ENCODE results near the gene FAM83D. TPM values are rescaled to one million over a fixed set of nuclear protein-coding genes. Genes with fewer than 3 reads are reported as not detected.

Gene FAM83D
- polyA plus RNA-seq, 1 donor from 2014 or later = 0.48 TPM

GRCh38 chr20:38894091-38894847 is 31.9 kb upstream of the FAM83D start:
- H3K4me3 ChIP-seq (ENCODE audit: low read length) = no peak overlapping the region
- H3K79me2 ChIP-seq (replicated peaks; ENCODE audit: insufficient read depth, low read length) = no peaks in the 10 kb centered on the region
- H3F3A ChIP-seq (ENCODE audit: insufficient read depth, low read length, poor library complexity, severe bottlenecking) = no peaks in the 10 kb centered on the region
- H3K9me3 ChIP-seq (ENCODE audit: low read length) = no peaks in the 10 kb centered on the region
- H3K27ac ChIP-seq (ENCODE audit: low read length) = no peak overlapping the region
- H4K20me1 ChIP-seq (ENCODE audit: insufficient read depth) = no peaks in the 10 kb centered on the region
- TF ChIP-seq, protein P1, sequence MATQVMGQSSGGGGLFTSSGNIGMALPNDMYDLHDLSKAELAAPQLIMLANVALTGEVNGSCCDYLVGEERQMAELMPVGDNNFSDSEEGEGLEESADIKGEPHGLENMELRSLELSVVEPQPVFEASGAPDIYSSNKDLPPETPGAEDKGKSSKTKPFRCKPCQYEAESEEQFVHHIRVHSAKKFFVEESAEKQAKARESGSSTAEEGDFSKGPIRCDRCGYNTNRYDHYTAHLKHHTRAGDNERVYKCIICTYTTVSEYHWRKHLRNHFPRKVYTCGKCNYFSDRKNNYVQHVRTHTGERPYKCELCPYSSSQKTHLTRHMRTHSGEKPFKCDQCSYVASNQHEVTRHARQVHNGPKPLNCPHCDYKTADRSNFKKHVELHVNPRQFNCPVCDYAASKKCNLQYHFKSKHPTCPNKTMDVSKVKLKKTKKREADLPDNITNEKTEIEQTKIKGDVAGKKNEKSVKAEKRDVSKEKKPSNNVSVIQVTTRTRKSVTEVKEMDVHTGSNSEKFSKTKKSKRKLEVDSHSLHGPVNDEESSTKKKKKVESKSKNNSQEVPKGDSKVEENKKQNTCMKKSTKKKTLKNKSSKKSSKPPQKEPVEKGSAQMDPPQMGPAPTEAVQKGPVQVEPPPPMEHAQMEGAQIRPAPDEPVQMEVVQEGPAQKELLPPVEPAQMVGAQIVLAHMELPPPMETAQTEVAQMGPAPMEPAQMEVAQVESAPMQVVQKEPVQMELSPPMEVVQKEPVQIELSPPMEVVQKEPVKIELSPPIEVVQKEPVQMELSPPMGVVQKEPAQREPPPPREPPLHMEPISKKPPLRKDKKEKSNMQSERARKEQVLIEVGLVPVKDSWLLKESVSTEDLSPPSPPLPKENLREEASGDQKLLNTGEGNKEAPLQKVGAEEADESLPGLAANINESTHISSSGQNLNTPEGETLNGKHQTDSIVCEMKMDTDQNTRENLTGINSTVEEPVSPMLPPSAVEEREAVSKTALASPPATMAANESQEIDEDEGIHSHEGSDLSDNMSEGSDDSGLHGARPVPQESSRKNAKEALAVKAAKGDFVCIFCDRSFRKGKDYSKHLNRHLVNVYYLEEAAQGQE (IDR thresholded peaks at IDR 0.05; ENCODE audit: borderline replicate concordance) = no peak
- TF ChIP-seq CTCF (IDR thresholded peaks at IDR 0.05; ENCODE audit: poor library complexity, severe bottlenecking) = no peak
- TF ChIP-seq TAF1 (IDR thresholded peaks at IDR 0.05; ENCODE audit: low read depth) = no peak
- no peak for TF ChIP-seq MXI1 (conservative IDR thresholded peaks at IDR 0.05; ENCODE audit: poor library complexity, severe bottlenecking)
- no peak for TF ChIP-seq EP300 (conservative IDR thresholded peaks at IDR 0.05; ENCODE audit: poor library complexity, severe bottlenecking)
- no peak for TF ChIP-seq SMC3 (conservative IDR thresholded peaks at IDR 0.05; ENCODE audit: poor library complexity)
- TF ChIP-seq POLR2AphosphoS5 (IDR thresholded peaks at IDR 0.05) = no peak
- TF ChIP-seq EZH2 (IDR thresholded peaks at IDR 0.05; ENCODE audit: borderline replicate concordance, insufficient read depth, low read length, poor library complexity, severe bottlenecking) = no peak
- TF ChIP-seq RAD21 (conservative IDR thresholded peaks at IDR 0.05) = no peak
- no peaks in the 10 kb centered on the region for H3K36me3 ChIP-seq (ENCODE audit: insufficient read depth, low read length)
- no peak overlapping the region for H3K9ac ChIP-seq (ENCODE audit: low read length)
- no peak overlapping the region for H2AFZ ChIP-seq (ENCODE audit: low read depth, low read length)
- H3K9me2 ChIP-seq (ENCODE audit: insufficient read depth, low read length) = no peaks in the 10 kb centered on the region
- no peak overlapping the region for H3K4me2 ChIP-seq (ENCODE audit: low read length)
- peaks cover 12% of the 10 kb centered on the region for H3K27me3 ChIP-seq (ENCODE audit: insufficient read depth, low read depth, low read length)

DNA sequence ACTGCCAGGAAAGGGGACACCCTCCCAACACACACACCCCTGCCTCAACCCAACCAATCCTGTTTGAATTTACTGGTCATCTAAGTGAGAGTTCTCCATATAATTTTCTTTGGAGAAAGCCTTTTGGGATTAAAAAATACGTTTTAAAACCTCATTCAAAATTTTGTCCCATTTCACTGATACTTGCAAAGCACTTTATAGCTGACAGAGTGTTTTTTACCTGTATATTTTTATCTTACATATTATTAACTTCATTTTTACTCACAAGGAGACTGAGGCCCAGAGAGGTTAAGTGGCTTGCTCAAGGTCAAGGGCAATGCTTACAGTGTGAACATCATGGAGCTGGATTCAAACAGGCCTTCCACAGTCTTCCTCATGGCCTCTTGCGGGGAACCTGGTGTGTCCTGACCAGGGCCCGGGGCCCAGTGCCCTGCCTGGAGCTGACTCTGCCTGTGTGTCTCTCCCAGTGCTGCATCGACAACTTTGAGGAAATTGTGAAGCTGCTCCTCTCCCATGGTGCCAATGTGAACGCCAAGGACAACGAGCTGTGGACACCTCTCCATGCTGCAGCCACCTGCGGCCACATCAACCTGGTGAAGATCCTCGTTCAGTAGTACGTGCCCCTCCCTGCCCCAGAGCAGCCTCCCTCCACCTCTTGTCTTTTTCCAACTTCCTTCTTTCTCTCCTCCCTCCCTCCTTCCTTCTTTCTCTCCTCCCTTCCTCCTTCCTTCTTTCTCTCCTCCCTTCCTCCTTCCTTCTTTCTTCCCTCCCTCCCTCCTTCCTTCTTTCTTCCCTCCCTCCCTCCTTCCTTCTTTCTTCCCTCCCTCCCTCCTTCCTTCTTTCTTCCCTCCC is 30.9 kb upstream of the FAM83D start:
- Histone ChIP-seq H3K4me3 (ENCODE audit: low read length) (no peak overlapping the region), H4K20me1 (ENCODE audit: insufficient read depth) (no peaks in the 10 kb centered on the region), H3K79me2 (replicated peaks; ENCODE audit: insufficient read depth, low read length) (no peaks in the 10 kb centered on the region), H3K9me2 (ENCODE audit: insufficient read depth, low read length) (no peaks in the 10 kb centered on the region), H3K9me3 (ENCODE audit: low read length) (no peaks in the 10 kb centered on the region), H3K27me3 (ENCODE audit: insufficient read depth, low read depth, low read length) (peaks cover 12% of the 10 kb centered on the region), H3F3A (ENCODE audit: insufficient read depth, low read length, poor library complexity, severe bottlenecking) (no peaks in the 10 kb centered on the region), H3K36me3 (ENCODE audit: insufficient read depth, low read length) (no peaks in the 10 kb centered on the region), H3K9ac (ENCODE audit: low read length) (no peak overlapping the region), H3K4me2 (ENCODE audit: low read length) (no peak overlapping the region), H2AFZ (ENCODE audit: low read depth, low read length) (no peak overlapping the region), H3K27ac (ENCODE audit: low read length) (no peak overlapping the region)
- no peak for TF ChIP-seq MXI1 (conservative IDR thresholded peaks at IDR 0.05; ENCODE audit: poor library complexity, severe bottlenecking)
- TF ChIP-seq, protein P1 (IDR thresholded peaks at IDR 0.05; ENCODE audit: borderline replicate concordance) = no peak
- no peak for TF ChIP-seq EZH2 (IDR thresholded peaks at IDR 0.05; ENCODE audit: borderline replicate concordance, insufficient read depth, low read length, poor library complexity, severe bottlenecking)
- TF ChIP-seq RAD21 (conservative IDR thresholded peaks at IDR 0.05) = no peak
- no peak for TF ChIP-seq EP300 (conservative IDR thresholded peaks at IDR 0.05; ENCODE audit: poor library complexity, severe bottlenecking)
- no peak for TF ChIP-seq SMC3 (conservative IDR thresholded peaks at IDR 0.05; ENCODE audit: poor library complexity)
- TF ChIP-seq CTCF (IDR thresholded peaks at IDR 0.05; ENCODE audit: poor library complexity, severe bottlenecking) = no peak
- TF ChIP-seq TAF1 (IDR thresholded peaks at IDR 0.05; ENCODE audit: low read depth) = no peak
- no peak for TF ChIP-seq POLR2AphosphoS5 (IDR thresholded peaks at IDR 0.05)
